Upper lobe of left lung (tissue), 6 donors: Measurements from ENCODE around the gene COX17. TPM values are rescaled to one million over a fixed set of nuclear protein-coding genes. Genes with fewer than 3 reads are reported as not detected.
A peak's percentile ranks its signal among the peaks of the same experiment; 100 is the strongest.

Source experiments
- ATAC-seq, 2 donors: fragments of 200-7000 bp; cut with Tn5 transposase; one replicate each; pipeline ENCODE4 v1.9.1; 2022; ENCODE audit warnings: mild to moderate bottlenecking in 2 of 2, moderate library complexity in 2 of 2; ENCODE audit not compliant: low FRiP score in 2 of 2
- DNase-seq, 2 donors: peaks; one replicate each; pipeline ENCODE4 v3.0.0-alpha.2; 2019 to 2020
- H3K27ac ChIP-seq, 4 donors: fragments of 200-600 bp; sonication (generic); one replicate each; pipeline ENCODE4 v1.5.1; 2016 to 2019
- H3K27me3 ChIP-seq, 4 donors: fragments of 200-600 bp; sonication (generic); one replicate each; pipeline ENCODE4 v1.5.1; 2017 to 2019
- H3K36me3 ChIP-seq, 4 donors: fragments of 200-600 bp; sonication (generic); one replicate each; pipeline ENCODE4 v1.5.1; 2016 to 2019
- H3K4me1 ChIP-seq, 4 donors: fragments of 200-600 bp; sonication (generic); one replicate each; pipeline ENCODE4 v1.5.1; 2018 to 2019
- H3K4me3 ChIP-seq, 4 donors: fragments of 200-600 bp; sonication (generic); one replicate each; pipeline ENCODE4 v1.5.1; 2017 to 2019; ENCODE audit warnings: mild to moderate bottlenecking in 2 of 4, moderate library complexity in 1 of 4
- H3K9me3 ChIP-seq, 4 donors: fragments of 200-600 bp; sonication (generic); one replicate each; pipeline ENCODE4 v1.5.1; 2018 to 2019
- EP300 ChIP-seq, 4 donors: sonication (generic); formaldehyde crosslinking; IDR thresholded peaks; one replicate each; pipeline ENCODE4 v1.5.1; 2017; ENCODE audit warnings: antibody characterized with exemption in 4 of 4, control low read depth in 2 of 4
- POLR2A ChIP-seq, 4 donors: fragments of 450-650 bp; IDR thresholded peaks; one replicate each; pipeline ENCODE4 v1.5.1; 2016 to 2017; ENCODE audit warnings: antibody characterized with exemption in 4 of 4, mild to moderate bottlenecking in 2 of 4
- POLR2AphosphoS5 ChIP-seq, 2 donors: sonication (generic); formaldehyde crosslinking; IDR thresholded peaks; one replicate each; pipeline ENCODE4 v1.5.1; 2017; ENCODE audit warnings: antibody characterized with exemption in 2 of 2
- whole genome bisulfite sequencing, 2 donors: methylation state at CpG; one replicate each; pipeline ENCODE4 v1.1.5; 2017 to 2018; 5-methylcytosine and 5-hydroxymethylcytosine counted together
- total RNA-seq, 6 donors: library from RNA; depleted of rRNA in 4 of 6; stranded (reverse); fragments of >200 nt in 4 of 6; gene quantifications; one replicate each; pipeline versions ENCODE4 v1.1.0 to v1.2.1, GENCODE V29; 2016 to 2021
- TF ChIP-seq, protein P1 (sequence below), 6 experiments: fragments of 450-650 bp in 4 of 6; fragments of 200-600 bp in 2 of 6; sonication (generic) in 2 of 6; IDR thresholded peaks; one replicate each; pipeline ENCODE4 v1.5.1; 2016 to 2019; ENCODE audit warnings: antibody characterized with exemption in 6 of 6
- donor health status: DM: no; HTN: no; CAD: no; lungs with moderate emphysema.
- donor health status: DM: no; HTN: yes; CAD: no; lungs with severe emphysema.

Gene COX17
- total RNA-seq, 6 donors from 2014 or later: 32.3 to 60.8 (median 51.8) TPM

DNA sequence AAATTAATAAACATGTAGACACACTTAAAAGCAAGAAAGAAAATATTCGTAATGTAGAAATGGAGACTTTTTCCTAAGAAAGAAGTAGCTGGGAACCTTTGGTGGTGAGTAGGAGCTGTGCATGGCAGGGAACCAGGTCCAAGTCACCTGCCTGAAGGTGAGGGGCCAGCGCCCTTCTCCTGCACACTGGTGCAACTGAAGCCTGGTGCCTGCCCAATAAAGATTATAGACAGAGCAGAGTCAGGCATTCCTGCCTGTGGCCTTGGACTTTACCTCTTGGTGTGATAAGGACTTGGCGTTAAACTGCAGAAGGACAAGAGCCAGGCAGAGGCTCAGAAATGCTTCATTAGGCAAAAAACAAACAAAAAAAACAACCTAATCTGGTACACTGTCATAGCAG, 39.8 kb upstream of the COX17 start:
- TF ChIP-seq EP300 (IDR thresholded peaks at IDR 0.05): no peak
- TF ChIP-seq POLR2A (IDR thresholded peaks at IDR 0.05): no peak
- no peak for TF ChIP-seq POLR2AphosphoS5 (IDR thresholded peaks at IDR 0.05)
- TF ChIP-seq, protein P1, sequence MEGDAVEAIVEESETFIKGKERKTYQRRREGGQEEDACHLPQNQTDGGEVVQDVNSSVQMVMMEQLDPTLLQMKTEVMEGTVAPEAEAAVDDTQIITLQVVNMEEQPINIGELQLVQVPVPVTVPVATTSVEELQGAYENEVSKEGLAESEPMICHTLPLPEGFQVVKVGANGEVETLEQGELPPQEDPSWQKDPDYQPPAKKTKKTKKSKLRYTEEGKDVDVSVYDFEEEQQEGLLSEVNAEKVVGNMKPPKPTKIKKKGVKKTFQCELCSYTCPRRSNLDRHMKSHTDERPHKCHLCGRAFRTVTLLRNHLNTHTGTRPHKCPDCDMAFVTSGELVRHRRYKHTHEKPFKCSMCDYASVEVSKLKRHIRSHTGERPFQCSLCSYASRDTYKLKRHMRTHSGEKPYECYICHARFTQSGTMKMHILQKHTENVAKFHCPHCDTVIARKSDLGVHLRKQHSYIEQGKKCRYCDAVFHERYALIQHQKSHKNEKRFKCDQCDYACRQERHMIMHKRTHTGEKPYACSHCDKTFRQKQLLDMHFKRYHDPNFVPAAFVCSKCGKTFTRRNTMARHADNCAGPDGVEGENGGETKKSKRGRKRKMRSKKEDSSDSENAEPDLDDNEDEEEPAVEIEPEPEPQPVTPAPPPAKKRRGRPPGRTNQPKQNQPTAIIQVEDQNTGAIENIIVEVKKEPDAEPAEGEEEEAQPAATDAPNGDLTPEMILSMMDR (IDR thresholded peaks at IDR 0.05): no peak
- no peak overlapping the region for H3K27ac ChIP-seq
- no peak overlapping the region for H3K4me3 ChIP-seq
- H3K36me3 ChIP-seq: peaks cover 0 to 5% (median 0%) of the 10 kb centered on the region in 4 donors
- H3K9me3 ChIP-seq: no peaks in the 10 kb centered on the region
- WGBS, 2 donors: 92 to 97% methylated on average over 3 of the region's 3 CpGs
- ATAC-seq: no peak
- no peak for DNase-seq
- H3K27me3 ChIP-seq: no peaks in the 10 kb centered on the region
- no peaks in the 10 kb centered on the region for H3K4me1 ChIP-seq

DNA sequence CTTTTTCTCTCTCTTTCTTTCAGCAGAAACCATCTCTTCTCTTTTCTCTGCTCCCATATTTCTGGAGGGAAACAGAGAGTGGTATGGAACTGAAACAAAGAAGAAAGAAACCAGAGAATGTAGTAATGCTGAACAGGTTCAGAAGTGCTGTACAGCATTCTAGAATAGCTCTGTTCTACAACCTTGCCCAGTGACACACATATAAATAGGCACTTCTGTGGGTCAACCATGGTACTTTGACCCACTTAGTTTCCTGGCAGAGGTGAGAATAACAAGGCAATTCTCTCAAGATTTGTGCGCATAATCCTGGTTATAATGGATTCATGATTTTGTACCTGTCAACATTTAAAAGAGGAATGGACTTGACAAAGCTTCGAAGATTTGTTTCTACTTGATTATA, 37.9 kb upstream of the COX17 start:
- ATAC-seq (no peak), DNase-seq (no peak)
- H3K4me1 ChIP-seq: no peaks in the 10 kb centered on the region
- TF ChIP-seq POLR2AphosphoS5 (IDR thresholded peaks at IDR 0.05) (no peak), EP300 (IDR thresholded peaks at IDR 0.05) (no peak), POLR2A (IDR thresholded peaks at IDR 0.05) (no peak)
- no peak overlapping the region for H3K4me3 ChIP-seq
- peaks cover 0 to 8% (median 0%) of the 10 kb centered on the region in 4 donors for H3K36me3 ChIP-seq
- no peaks in the 10 kb centered on the region for H3K9me3 ChIP-seq
- H3K27ac ChIP-seq: no peak overlapping the region
- 97 to 100% methylated on average over 2 of the region's 2 CpGs for WGBS, 2 donors
- H3K27me3 ChIP-seq: no peaks in the 10 kb centered on the region

DNA sequence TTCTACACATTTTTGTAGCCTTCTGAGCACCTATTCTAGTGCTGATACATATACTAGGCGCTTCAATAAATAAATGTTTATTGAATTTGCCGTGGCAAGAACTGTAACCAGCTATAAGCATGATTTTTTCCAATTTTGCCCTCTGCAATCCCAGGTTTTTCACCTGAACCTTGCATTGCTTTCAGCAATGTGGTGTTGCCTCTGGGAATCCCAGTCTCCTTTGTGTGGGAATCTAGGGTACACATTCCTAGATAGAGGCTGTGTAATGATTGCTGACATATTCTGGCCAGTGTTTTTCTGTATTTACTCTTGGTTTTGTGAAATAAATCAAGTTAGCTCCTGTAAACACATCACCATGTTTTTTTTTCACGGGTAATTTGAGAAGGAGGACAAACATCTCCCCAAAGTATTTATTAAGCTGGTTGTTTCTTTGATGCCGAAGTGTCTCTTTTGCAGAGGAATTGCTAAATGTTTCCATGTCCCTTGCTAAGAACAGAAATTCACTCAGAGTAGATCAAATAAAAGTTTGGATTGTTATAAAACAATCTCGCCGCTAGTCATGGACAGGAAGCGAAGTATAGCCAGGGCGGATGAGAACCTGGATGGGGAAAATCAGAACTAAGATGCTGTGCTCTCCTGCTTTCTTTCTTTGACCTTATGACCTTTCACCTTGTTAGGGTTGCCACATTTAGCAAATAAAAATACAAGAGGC, 26.8 kb upstream of the COX17 start:
- Histone ChIP-seq H3K4me1 (peaks cover 11 to 28% (median 19%) of the 10 kb centered on the region in 4 donors), H3K27ac (peak overlapping the region in 1 of 4 donors; percentile 9), H3K27me3 (no peaks in the 10 kb centered on the region), H3K36me3 (no peaks in the 10 kb centered on the region), H3K4me3 (peak overlapping the region in 3 of 4 donors; percentile 57 to 62 (median 57)), H3K9me3 (no peaks in the 10 kb centered on the region)
- WGBS, 2 donors: 57 to 64% methylated on average over 8 of the region's 8 CpGs
- ATAC-seq (no peak), DNase-seq (no peak)
- TF ChIP-seq POLR2A (IDR thresholded peaks at IDR 0.05): no peak
- TF ChIP-seq, protein P1 (IDR thresholded peaks at IDR 0.05): no peak
- TF ChIP-seq POLR2AphosphoS5 (IDR thresholded peaks at IDR 0.05): no peak
- TF ChIP-seq EP300 (IDR thresholded peaks at IDR 0.05): no peak

DNA sequence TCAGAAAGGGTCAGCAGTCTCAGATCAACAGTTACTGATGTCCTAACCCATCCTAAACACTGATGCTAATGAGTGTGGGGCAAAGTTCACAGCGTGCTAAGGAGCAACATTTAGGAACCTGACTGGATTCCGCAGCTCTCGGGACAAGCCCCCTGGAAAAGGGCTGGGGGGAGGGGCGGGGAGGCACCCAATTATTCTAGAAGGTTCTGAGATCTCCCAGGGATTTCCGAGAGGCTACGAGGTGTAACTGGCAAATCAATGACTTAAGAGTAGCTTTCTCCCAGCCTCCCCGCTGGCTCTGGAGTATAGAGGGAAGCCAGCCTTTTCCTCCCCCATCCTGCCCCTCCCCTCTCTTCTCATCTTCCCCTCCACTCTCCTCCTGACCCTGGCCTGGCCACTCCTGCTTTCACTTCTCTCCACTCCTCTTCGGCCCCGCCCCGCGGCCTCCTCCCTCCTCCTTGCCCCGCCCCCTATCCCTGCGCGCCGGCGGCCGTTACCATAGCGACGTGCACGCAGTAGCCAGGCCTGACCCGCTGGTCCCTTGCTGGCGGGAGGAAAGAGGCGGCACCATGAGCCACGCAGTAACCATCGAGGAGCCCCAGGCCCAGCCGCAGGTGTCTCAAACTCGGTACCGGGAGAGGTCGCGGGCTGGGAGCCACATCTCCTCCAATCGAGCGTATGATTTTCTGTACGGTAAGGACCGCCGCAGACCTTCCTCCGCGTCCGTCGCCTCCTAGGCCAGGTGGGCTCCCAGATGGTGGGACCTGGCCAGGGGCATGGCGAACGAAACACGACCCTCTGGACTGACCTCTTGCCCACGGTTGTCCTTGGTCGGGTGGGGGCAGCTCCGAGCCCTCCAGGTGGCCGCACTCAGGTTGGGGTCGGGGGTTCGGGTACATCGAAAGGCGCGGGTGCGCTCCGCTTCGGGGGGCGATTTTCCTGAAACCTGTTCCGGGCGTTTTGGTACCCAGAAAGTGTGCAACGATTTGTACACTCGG, 25.6 kb upstream of the COX17 start, which contains the start of gene CFAP91:
Gene CFAP91, plus strand, starts transcription at position 493 of the 998 bp plus-strand sequence. Its CDS starts 77 bp downstream, at position 570.
- Histone ChIP-seq H3K4me3 (peak within 1 kb of the TSS; percentile 21 to 62 (median 57)), H3K36me3 (no peaks in the 10 kb centered on the region), H3K4me1 (peaks cover 11 to 28% (median 19%) of the 10 kb centered on the region in 4 donors), H3K9me3 (no peaks in the 10 kb centered on the region), H3K27me3 (no peaks in the 10 kb centered on the region), H3K27ac (peak within 1 kb of the TSS in 3 of 4 donors; percentile 36 to 72 (median 41))
- WGBS, 2 donors: 11 to 16% methylated on average over 46 to 48 of the region's 59 CpGs
- ATAC-seq (peak; percentile 99 to 100), DNase-seq (peak; percentile 99)
- TF ChIP-seq POLR2AphosphoS5 (IDR thresholded peaks at IDR 0.05) (peak in 1 of 2 donors; percentile 77), POLR2A (IDR thresholded peaks at IDR 0.05) (peak in 1 of 4 donors; percentile 21)
- TF ChIP-seq, protein P1 (IDR thresholded peaks at IDR 0.05): no peak
